GM18870 (cell line): ENCODE results near the gene PIP5K1B.

Experiments
- ATAC-seq: cut with Tn5 transposase; IDR thresholded peaks from one replicate; pipeline ENCODE4 v1.9.1; 2021; ENCODE audit warnings: moderate library complexity; ENCODE audit not compliant: unreplicated experiment

PIP5K1B gene

GRCh38 chr9:68844631-68845612, 139.9 kb downstream of the PIP5K1B start:
- ATAC-seq: peak; percentile 54

- peak; percentile 49 for ATAC-seq
These were observed 142.7 kb downstream of the PIP5K1B start for GRCh38 chr9:68847765-68848164.

- ATAC-seq: no peak
These were observed 146.6 kb downstream of the PIP5K1B start for GRCh38 chr9:68851657-68852056.

- no peak for ATAC-seq
These were observed 147.9 kb downstream of the PIP5K1B start for GRCh38 chr9:68852941-68853340.

GRCh38 chr9:68859347-68859746, 154.3 kb downstream of the PIP5K1B start:
- no peak for ATAC-seq

- ATAC-seq: no peak
These were observed 155.4 kb downstream of the PIP5K1B start for GRCh38 chr9:68860419-68860818.

- ATAC-seq: no peak
These were observed 156.4 kb downstream of the PIP5K1B start for GRCh38 chr9:68861436-68861835.

GRCh38 chr9:68867066-68867465, 162.0 kb downstream of the PIP5K1B start:
- no peak for ATAC-seq

- ATAC-seq: no peak
These were observed 164.0 kb downstream of the PIP5K1B start for GRCh38 chr9:68869022-68869421.

- no peak for ATAC-seq
These were observed 165.0 kb downstream of the PIP5K1B start for GRCh38 chr9:68870086-68870485.

- no peak for ATAC-seq
These were observed 166.2 kb downstream of the PIP5K1B start for GRCh38 chr9:68871236-68871635.

GRCh38 chr9:68872026-68872501, 167.0 kb downstream of the PIP5K1B start:
- no peak for ATAC-seq

- no peak for ATAC-seq
These were observed 168.1 kb downstream of the PIP5K1B start for GRCh38 chr9:68873179-68873578.

GRCh38 chr9:68876273-68876672, 171.2 kb downstream of the PIP5K1B start:
- no peak for ATAC-seq

- no peak for ATAC-seq
These were observed 171.6 kb downstream of the PIP5K1B start for GRCh38 chr9:68876681-68877080.

- no peak for ATAC-seq
These were observed 172.2 kb downstream of the PIP5K1B start for GRCh38 chr9:68877219-68877618.

GRCh38 chr9:68878450-68878849, 173.4 kb downstream of the PIP5K1B start:
- no peak for ATAC-seq

GRCh38 chr9:68883224-68883623, 178.2 kb downstream of the PIP5K1B start:
- no peak for ATAC-seq

GRCh38 chr9:68887232-68887631, 182.2 kb downstream of the PIP5K1B start:
- ATAC-seq: no peak

- no peak for ATAC-seq
These were observed 189.5 kb downstream of the PIP5K1B start for GRCh38 chr9:68894502-68894901.

GRCh38 chr9:68895741-68896478, 190.9 kb downstream of the PIP5K1B start:
- peak; percentile 90 for ATAC-seq

GRCh38 chr9:68896486-68896885, 191.4 kb downstream of the PIP5K1B start:
- ATAC-seq: peak; percentile 5
